PFSK-1 (cell line): ENCODE data around the gene MICAL1.

ENCODE experiments used
- POLR2AphosphoS5 ChIP-seq: IDR thresholded peaks from 2 replicates; pipeline ENCODE4 v1.6.1; 2012; ENCODE audit warnings: low read depth, mild to moderate bottlenecking, control low read depth, low read length, moderate library complexity
- SIN3A ChIP-seq: IDR thresholded peaks from 2 replicates; pipeline ENCODE4 v1.6.1; 2012; ENCODE audit warnings: mild to moderate bottlenecking, low read length, moderate library complexity, borderline replicate concordance; ENCODE audit not compliant: insufficient read depth
- TAF1 ChIP-seq: IDR thresholded peaks from 2 replicates; pipeline ENCODE4 v1.6.1; 2012; ENCODE audit warnings: low read length, control low read depth, borderline replicate concordance; ENCODE audit not compliant: insufficient read depth
- TF ChIP-seq, protein P1 (sequence below), 2 experiments: IDR thresholded peaks; 2 replicates each; pipeline versions ENCODE4 v1.6.1 to v1.8.0; 2011 to 2012; ENCODE audit warnings: low read depth in 2 of 2, low read length in 2 of 2, control low read depth in 1 of 2, inconsistent platforms in 1 of 2, mild to moderate bottlenecking in 1 of 2, moderate library complexity in 1 of 2; ENCODE audit not compliant: insufficient read depth in 1 of 2

DNA sequence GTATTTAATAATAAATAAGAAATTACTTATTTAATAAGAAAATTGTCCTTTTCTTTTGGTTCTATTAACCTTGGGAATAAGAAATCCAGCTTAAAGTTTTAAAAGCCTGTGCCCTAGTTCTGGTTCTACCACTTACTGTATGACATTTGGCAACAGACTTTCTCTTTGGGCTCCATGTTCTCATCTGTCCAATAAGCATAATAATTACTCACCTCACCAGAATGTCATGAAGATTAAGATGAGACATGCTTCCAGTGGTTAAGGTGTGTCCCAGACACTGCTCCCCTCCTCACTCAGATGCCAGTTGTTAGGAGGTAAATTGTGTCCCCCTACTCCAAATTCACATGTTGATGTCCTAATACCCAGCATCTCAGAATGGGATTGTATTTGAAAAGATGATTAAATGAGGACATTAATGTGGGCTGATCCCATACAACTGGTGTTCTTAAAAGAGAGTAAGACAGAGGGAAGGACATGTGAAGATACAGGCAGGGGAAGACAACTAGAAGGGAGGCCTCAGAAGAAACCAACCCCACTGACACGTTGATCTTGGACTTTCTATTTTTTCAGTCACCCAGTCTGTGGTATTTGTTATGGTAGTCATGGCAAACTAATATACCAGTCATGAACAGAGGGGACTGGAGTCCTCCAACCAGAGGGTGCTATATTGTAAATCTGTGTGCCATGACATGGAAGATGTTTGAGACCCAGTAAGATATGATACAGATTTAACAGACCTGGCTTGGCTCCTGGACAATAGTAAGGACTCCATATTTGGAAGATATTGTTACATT lies 6.4 kb upstream of the MICAL1 start:
- TF ChIP-seq, protein P1, sequence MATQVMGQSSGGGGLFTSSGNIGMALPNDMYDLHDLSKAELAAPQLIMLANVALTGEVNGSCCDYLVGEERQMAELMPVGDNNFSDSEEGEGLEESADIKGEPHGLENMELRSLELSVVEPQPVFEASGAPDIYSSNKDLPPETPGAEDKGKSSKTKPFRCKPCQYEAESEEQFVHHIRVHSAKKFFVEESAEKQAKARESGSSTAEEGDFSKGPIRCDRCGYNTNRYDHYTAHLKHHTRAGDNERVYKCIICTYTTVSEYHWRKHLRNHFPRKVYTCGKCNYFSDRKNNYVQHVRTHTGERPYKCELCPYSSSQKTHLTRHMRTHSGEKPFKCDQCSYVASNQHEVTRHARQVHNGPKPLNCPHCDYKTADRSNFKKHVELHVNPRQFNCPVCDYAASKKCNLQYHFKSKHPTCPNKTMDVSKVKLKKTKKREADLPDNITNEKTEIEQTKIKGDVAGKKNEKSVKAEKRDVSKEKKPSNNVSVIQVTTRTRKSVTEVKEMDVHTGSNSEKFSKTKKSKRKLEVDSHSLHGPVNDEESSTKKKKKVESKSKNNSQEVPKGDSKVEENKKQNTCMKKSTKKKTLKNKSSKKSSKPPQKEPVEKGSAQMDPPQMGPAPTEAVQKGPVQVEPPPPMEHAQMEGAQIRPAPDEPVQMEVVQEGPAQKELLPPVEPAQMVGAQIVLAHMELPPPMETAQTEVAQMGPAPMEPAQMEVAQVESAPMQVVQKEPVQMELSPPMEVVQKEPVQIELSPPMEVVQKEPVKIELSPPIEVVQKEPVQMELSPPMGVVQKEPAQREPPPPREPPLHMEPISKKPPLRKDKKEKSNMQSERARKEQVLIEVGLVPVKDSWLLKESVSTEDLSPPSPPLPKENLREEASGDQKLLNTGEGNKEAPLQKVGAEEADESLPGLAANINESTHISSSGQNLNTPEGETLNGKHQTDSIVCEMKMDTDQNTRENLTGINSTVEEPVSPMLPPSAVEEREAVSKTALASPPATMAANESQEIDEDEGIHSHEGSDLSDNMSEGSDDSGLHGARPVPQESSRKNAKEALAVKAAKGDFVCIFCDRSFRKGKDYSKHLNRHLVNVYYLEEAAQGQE (IDR thresholded peaks at IDR 0.05; ENCODE audit: insufficient read depth in 1 of 2, low read depth in 2 of 2, low read length in 2 of 2): no peak
- TF ChIP-seq POLR2AphosphoS5: no peak
- TF ChIP-seq TAF1: no peak
- TF ChIP-seq SIN3A: no peak
